Stimulated activated CD8-positive, alpha-beta memory T cell treated with anti-CD3 and anti-CD28 coated beads, Interleukin-12 subunit alpha, Interleukin-12 subunit beta, amount 100 ng/mL, for 1 hour (primary cell): Measurements from ENCODE around the gene USP34.
"Not testable (repeated sequence)": the region's sequence is repeated elsewhere in the genome, so short reads cannot be mapped to it uniquely, and the experiment has no call there.

ENCODE experiments used
- DNase-seq: peaks from one replicate; pipeline ENCODE4 v3.0.0-alpha.2; 2020; ENCODE audit warnings: low read depth

The USP34 gene

GRCh38 chr2:61426267-61426897 lies 44.5 kb downstream of the USP34 start:
- peak; percentile 54 for DNase-seq

GRCh38 chr2:61425605-61426155 lies 45.2 kb downstream of the USP34 start:
- no peak for DNase-seq

GRCh38 chr2:61423714-61424113 lies 47.2 kb downstream of the USP34 start:
- DNase-seq, result no peak

GRCh38 chr2:61421611-61422010 lies 49.3 kb downstream of the USP34 start:
- DNase-seq, result no peak

- DNase-seq, result no peak
Observed at GRCh38 chr2:61420991-61421544, 49.8 kb downstream of the USP34 start.

- DNase-seq, result no peak
Observed at GRCh38 chr2:61419570-61419969, 51.3 kb downstream of the USP34 start.

GRCh38 chr2:61419129-61419528 lies 51.8 kb downstream of the USP34 start:
- peak; percentile 12 for DNase-seq

- DNase-seq, result no peak
Observed at GRCh38 chr2:61416871-61417645, 53.8 kb downstream of the USP34 start.

GRCh38 chr2:61415265-61415664 lies 55.6 kb downstream of the USP34 start:
- no peak for DNase-seq

- DNase-seq, result no peak
Observed at GRCh38 chr2:61414674-61415073, 56.2 kb downstream of the USP34 start.

- no peak for DNase-seq
Observed at GRCh38 chr2:61411109-61411508, 59.8 kb downstream of the USP34 start.

- no peak for DNase-seq
Observed at GRCh38 chr2:61410185-61410584, 60.7 kb downstream of the USP34 start.

GRCh38 chr2:61405813-61406212 lies 65.1 kb downstream of the USP34 start:
- no peak for DNase-seq

GRCh38 chr2:61404438-61404837 lies 66.4 kb downstream of the USP34 start:
- DNase-seq, result no peak

- DNase-seq, result no peak
Observed at GRCh38 chr2:61398413-61398812, 72.5 kb downstream of the USP34 start.

GRCh38 chr2:61396005-61396404 lies 74.9 kb downstream of the USP34 start:
- no peak for DNase-seq

- not testable (repeated sequence) for DNase-seq
Observed at GRCh38 chr2:61387588-61387987, 83.3 kb downstream of the USP34 start.

GRCh38 chr2:61380882-61381197 lies 90.0 kb downstream of the USP34 start:
- not testable (repeated sequence) for DNase-seq

GRCh38 chr2:61380056-61380881 lies 90.6 kb downstream of the USP34 start:
- DNase-seq, result no peak

GRCh38 chr2:61379521-61379920 lies 91.4 kb downstream of the USP34 start:
- no peak for DNase-seq

GRCh38 chr2:61378281-61378680 lies 92.6 kb downstream of the USP34 start:
- DNase-seq, result no peak

- no peak for DNase-seq
Observed at GRCh38 chr2:61377046-61377445, 93.8 kb downstream of the USP34 start.
